ENCODE measurements around the gene PRKCSH. TPM values are rescaled to one million over a fixed set of nuclear protein-coding genes. Genes with fewer than 3 reads are reported as not detected.
"Not testable (repeated sequence)": the region's sequence is repeated elsewhere in the genome, so short reads cannot be mapped to it uniquely, and the experiment has no call there.

The PRKCSH gene
- total and polyA plus RNA-seq, 2 donors from 2014 or later = 182 to 278 TPM

DNA sequence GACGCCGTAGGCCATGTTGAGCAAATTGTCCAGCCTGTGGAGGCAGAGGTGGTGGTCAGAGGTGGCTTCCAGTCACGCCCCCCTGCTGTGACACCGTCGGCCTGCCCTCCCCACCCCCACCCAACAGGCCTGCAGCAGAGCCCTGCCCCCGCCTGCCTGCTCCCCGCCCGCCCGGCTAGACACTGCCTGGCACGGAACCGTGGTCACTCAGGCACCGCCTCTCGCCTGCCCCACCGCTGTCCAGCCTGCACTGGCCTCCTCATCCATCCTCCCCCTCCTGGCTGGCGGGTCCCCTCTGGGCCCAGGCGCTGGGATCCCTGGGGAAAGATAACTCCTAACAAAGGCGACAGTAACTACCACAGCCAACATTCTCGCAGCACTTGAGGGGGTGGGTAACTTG, 21.7 kb downstream of the PRKCSH start:
- peak in 3 of 5 donors; percentile 67 to 76 (median 68) for DNase-seq
- no peaks in the 10 kb centered on the region for H3K9me3 ChIP-seq (ENCODE audit: control insufficient read depth in 2 of 3, insufficient read depth in 1 of 3, low read length in 3 of 3)

DNA sequence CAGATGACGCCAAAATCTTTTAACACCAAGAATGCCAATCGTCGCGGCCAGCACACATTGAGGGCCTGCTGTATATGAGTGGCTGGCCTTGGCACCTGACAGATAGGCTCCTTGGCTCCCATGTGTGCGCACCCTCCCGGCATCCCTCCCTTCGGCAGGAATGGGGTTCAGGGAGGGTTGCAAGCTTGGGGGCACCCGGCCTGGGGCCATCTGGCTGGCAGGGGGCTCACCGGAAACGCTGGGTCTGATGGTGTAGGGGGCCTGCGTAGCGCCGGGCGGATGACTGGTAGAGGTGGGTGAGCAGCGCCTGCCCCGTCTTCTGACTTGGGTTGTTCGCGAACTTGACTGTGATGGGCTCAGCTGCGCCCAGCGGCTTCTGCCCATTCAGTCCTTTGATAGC, 22.4 kb downstream of the PRKCSH start:
- no peaks in the 10 kb centered on the region for H3K4me1 ChIP-seq (ENCODE audit: control insufficient read depth in 2 of 3, insufficient read depth in 2 of 3, low read depth in 1 of 3, low read length in 3 of 3)
- H3K36me3 ChIP-seq (ENCODE audit: control insufficient read depth in 2 of 3, insufficient read depth in 3 of 3, low read length in 3 of 3) = no peaks in the 10 kb centered on the region
- no peaks in the 10 kb centered on the region for H3K27me3 ChIP-seq (ENCODE audit: control insufficient read depth, insufficient read depth, low read length)
- no peaks in the 10 kb centered on the region for H3K9me3 ChIP-seq (ENCODE audit: control insufficient read depth in 2 of 3, insufficient read depth in 1 of 3, low read length in 3 of 3)
- no peak overlapping the region for H3K4me3 ChIP-seq (ENCODE audit: low read length in 3 of 3)
- H3K9ac ChIP-seq (ENCODE audit: low read length in 3 of 3) = no peak overlapping the region
- FAIRE-seq (no peak), DNase-seq (no peak)
- intact Hi-C loops (cut with DNase I) = no loop called here
- TF ChIP-seq, protein P1, sequence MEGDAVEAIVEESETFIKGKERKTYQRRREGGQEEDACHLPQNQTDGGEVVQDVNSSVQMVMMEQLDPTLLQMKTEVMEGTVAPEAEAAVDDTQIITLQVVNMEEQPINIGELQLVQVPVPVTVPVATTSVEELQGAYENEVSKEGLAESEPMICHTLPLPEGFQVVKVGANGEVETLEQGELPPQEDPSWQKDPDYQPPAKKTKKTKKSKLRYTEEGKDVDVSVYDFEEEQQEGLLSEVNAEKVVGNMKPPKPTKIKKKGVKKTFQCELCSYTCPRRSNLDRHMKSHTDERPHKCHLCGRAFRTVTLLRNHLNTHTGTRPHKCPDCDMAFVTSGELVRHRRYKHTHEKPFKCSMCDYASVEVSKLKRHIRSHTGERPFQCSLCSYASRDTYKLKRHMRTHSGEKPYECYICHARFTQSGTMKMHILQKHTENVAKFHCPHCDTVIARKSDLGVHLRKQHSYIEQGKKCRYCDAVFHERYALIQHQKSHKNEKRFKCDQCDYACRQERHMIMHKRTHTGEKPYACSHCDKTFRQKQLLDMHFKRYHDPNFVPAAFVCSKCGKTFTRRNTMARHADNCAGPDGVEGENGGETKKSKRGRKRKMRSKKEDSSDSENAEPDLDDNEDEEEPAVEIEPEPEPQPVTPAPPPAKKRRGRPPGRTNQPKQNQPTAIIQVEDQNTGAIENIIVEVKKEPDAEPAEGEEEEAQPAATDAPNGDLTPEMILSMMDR (IDR thresholded peaks at IDR 0.05; ENCODE audit: borderline replicate concordance, extremely low read depth, insufficient read depth) = no peak
- no peak overlapping the region for H3K27ac ChIP-seq (ENCODE audit: low read depth in 2 of 2, low read length in 2 of 2)

More for the DNA sequence above, 21.7 kb downstream of the PRKCSH start:
- H3K27ac ChIP-seq (ENCODE audit: low read depth in 2 of 2, low read length in 2 of 2) = no peak overlapping the region
- H3K9ac ChIP-seq (ENCODE audit: low read length in 3 of 3) = no peak overlapping the region
- TF ChIP-seq, protein P1 (IDR thresholded peaks at IDR 0.05; ENCODE audit: borderline replicate concordance, extremely low read depth, insufficient read depth) = no peak
- intact Hi-C loops (cut with DNase I) = no loop called here
- no peaks in the 10 kb centered on the region for H3K36me3 ChIP-seq (ENCODE audit: control insufficient read depth in 2 of 3, insufficient read depth in 3 of 3, low read length in 3 of 3)
- no peak overlapping the region for H3K4me3 ChIP-seq (ENCODE audit: low read length in 3 of 3)
- H3K4me1 ChIP-seq (ENCODE audit: control insufficient read depth in 2 of 3, insufficient read depth in 2 of 3, low read depth in 1 of 3, low read length in 3 of 3) = no peaks in the 10 kb centered on the region
- H3K27me3 ChIP-seq (ENCODE audit: control insufficient read depth, insufficient read depth, low read length) = no peaks in the 10 kb centered on the region
- FAIRE-seq = no peak

DNA sequence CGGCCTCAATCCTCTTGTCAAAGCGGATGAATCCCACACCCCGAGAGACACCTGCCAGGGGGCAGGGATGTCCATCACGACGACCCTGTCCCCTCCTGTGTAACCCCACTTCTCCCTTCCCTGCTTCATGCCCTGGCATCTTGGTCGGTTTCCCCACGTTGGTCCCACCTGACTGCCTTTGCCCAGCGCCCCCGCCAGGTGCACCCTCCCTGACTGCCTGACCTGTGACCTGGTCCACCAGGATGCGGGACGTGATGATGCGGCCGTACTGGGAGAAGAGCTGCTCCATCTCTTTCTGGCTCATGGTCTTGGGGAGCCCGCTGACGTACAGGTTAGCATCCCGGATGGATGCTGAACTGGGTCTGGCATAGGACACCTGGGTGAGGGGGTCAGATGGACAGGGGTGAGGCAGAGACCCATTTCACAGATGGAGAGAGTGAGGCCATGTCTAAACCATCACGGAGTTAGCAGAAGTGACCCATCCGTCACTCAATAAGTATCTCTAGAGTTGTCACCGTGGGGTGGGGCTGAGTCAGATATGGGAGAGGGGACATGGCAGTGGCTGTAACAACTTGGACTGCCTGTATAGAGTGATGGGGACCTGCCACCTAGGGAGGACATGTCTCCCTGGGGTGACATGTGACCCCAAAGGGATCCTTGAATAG, 22.9 kb downstream of the PRKCSH start:
- DNase-seq (no peak), FAIRE-seq (no peak)
- TF ChIP-seq, protein P1 (IDR thresholded peaks at IDR 0.05; ENCODE audit: borderline replicate concordance, extremely low read depth, insufficient read depth) = no peak
- Histone ChIP-seq H3K4me3 (ENCODE audit: low read length in 3 of 3) (no peak overlapping the region), H3K4me1 (ENCODE audit: control insufficient read depth in 2 of 3, insufficient read depth in 2 of 3, low read depth in 1 of 3, low read length in 3 of 3) (no peaks in the 10 kb centered on the region), H3K27ac (ENCODE audit: low read depth in 2 of 2, low read length in 2 of 2) (no peak overlapping the region), H3K9ac (ENCODE audit: low read length in 3 of 3) (no peak overlapping the region), H3K36me3 (ENCODE audit: control insufficient read depth in 2 of 3, insufficient read depth in 3 of 3, low read length in 3 of 3) (no peaks in the 10 kb centered on the region), H3K9me3 (ENCODE audit: control insufficient read depth in 2 of 3, insufficient read depth in 1 of 3, low read length in 3 of 3) (no peaks in the 10 kb centered on the region), H3K27me3 (ENCODE audit: control insufficient read depth, insufficient read depth, low read length) (no peaks in the 10 kb centered on the region)
- intact Hi-C loops (cut with DNase I) = no loop called here

DNA sequence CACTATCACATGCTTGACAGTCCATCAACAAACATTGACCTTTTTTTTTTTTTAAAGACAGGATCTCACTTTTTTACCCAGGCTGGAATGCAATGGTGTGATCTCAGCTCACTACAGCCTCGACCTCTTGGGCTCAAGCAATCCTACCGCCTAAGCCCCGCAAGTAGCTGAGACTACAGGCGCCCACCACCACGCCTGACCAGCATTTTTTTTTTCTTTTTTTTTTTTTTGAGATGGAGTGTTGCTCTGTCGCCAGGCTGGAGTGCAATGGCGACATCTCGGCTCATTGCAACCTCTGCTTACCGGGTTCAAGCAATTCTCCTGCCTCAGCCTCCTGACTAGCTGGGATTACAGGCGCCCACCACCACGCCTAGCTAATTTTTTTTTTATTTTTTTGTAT, 23.5 kb downstream of the PRKCSH start:
- intact Hi-C loops (cut with DNase I); H3K4me3 ChIP-seq (ENCODE audit: low read length in 3 of 3); H3K27me3 ChIP-seq (ENCODE audit: control insufficient read depth, insufficient read depth, low read length); H3K9me3 ChIP-seq (ENCODE audit: control insufficient read depth in 2 of 3, insufficient read depth in 1 of 3, low read length in 3 of 3); H3K4me1 ChIP-seq (ENCODE audit: control insufficient read depth in 2 of 3, insufficient read depth in 2 of 3, low read depth in 1 of 3, low read length in 3 of 3); FAIRE-seq; DNase-seq; H3K9ac ChIP-seq (ENCODE audit: low read length in 3 of 3); H3K36me3 ChIP-seq (ENCODE audit: control insufficient read depth in 2 of 3, insufficient read depth in 3 of 3, low read length in 3 of 3); H3K27ac ChIP-seq (ENCODE audit: low read depth in 2 of 2, low read length in 2 of 2): not testable (repeated sequence)

All from kidney (tissue), 14 donors.